ENCODE data around the gene GULP1. TPM values are rescaled to one million over a fixed set of nuclear protein-coding genes. Genes with fewer than 3 reads are reported as not detected.

GULP1 gene
- total RNA-seq, 1 donor from 2014 or later: 22.8 TPM

DNA sequence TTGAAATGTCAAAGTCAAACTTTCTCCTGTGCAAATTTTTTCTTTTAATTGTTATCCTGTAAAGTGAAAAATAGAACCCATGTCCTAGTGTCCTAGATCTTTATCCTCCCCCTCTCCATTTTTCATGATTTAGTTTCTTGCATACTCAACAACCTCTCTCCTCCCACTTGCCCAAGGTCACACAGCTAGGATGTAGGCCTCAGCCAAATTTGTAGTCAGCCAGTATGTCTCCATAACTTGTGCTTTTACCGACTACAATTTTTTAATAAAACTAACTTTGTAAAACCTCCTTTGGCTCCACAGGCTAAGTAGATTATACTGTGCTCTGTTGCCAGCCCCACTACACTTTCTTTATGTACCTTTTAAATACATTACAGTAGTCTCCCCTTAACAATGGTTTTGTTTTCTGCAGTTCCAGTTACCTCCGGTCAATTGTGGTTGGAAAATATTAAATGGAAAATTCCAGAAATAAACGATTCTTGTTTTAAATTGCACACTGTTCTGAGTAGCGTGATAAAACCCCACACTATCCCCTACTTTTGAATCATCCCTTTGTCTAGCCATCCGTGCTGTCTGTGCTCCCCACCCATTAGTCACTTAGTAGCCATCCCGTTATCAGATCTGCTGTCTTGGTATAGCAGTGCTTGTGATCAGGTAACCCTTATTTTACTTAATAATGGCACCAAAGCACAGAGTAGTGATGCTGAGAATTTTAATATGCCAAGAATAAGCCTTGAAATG is 22.8 kb downstream of the GULP1 start:
- H3K27ac Mint-ChIP-seq (ENCODE audit: unreplicated experiment): peak overlapping the region; percentile 5
- peaks cover 4% of the 10 kb centered on the region for H3K4me1 Mint-ChIP-seq (ENCODE audit: unreplicated experiment)

DNA sequence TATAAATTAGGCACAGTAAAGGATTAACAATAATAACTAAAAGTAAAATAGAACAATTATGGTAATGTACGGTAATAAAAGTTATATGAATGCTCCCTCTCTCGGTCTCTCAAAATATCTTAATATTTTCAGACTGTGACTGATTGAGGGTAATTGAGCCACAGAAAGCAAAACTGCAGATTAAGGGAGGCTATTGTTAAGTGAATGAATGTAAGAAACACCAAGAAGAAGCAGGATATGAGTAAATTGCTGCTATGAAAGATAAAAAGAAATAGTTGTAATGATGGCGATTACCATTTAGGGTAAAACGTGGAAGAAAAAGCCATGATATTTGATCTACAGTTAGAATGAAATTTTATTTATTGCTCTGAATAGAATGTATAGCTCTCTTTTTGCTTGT is 24.1 kb downstream of the GULP1 start:
- Mint-ChIP-seq H3K9me3 (ENCODE audit: unreplicated experiment) (no peaks in the 10 kb centered on the region), H3K36me3 (ENCODE audit: low read depth, unreplicated experiment) (no peaks in the 10 kb centered on the region), H3K27ac (ENCODE audit: unreplicated experiment) (no peak overlapping the region), H3K27me3 (ENCODE audit: unreplicated experiment) (peaks cover 4% of the 10 kb centered on the region), H3K4me1 (ENCODE audit: unreplicated experiment) (peaks cover 12% of the 10 kb centered on the region), H3K4me3 (ENCODE audit: unreplicated experiment) (no peak overlapping the region)
- no peak for DNase-seq (ENCODE audit: low spot score)
- TF ChIP-seq, protein P1, sequence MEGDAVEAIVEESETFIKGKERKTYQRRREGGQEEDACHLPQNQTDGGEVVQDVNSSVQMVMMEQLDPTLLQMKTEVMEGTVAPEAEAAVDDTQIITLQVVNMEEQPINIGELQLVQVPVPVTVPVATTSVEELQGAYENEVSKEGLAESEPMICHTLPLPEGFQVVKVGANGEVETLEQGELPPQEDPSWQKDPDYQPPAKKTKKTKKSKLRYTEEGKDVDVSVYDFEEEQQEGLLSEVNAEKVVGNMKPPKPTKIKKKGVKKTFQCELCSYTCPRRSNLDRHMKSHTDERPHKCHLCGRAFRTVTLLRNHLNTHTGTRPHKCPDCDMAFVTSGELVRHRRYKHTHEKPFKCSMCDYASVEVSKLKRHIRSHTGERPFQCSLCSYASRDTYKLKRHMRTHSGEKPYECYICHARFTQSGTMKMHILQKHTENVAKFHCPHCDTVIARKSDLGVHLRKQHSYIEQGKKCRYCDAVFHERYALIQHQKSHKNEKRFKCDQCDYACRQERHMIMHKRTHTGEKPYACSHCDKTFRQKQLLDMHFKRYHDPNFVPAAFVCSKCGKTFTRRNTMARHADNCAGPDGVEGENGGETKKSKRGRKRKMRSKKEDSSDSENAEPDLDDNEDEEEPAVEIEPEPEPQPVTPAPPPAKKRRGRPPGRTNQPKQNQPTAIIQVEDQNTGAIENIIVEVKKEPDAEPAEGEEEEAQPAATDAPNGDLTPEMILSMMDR (IDR thresholded peaks at IDR 0.05; ENCODE audit: unreplicated experiment): no peak

More for the DNA sequence above, 22.8 kb downstream of the GULP1 start:
- TF ChIP-seq, protein P1 (IDR thresholded peaks at IDR 0.05; ENCODE audit: unreplicated experiment): no peak
- Mint-ChIP-seq H3K36me3 (ENCODE audit: low read depth, unreplicated experiment) (no peaks in the 10 kb centered on the region), H3K4me3 (ENCODE audit: unreplicated experiment) (no peak overlapping the region), H3K27me3 (ENCODE audit: unreplicated experiment) (peaks cover 4% of the 10 kb centered on the region), H3K9me3 (ENCODE audit: unreplicated experiment) (no peaks in the 10 kb centered on the region)
- DNase-seq (ENCODE audit: low spot score): no peak

DNA sequence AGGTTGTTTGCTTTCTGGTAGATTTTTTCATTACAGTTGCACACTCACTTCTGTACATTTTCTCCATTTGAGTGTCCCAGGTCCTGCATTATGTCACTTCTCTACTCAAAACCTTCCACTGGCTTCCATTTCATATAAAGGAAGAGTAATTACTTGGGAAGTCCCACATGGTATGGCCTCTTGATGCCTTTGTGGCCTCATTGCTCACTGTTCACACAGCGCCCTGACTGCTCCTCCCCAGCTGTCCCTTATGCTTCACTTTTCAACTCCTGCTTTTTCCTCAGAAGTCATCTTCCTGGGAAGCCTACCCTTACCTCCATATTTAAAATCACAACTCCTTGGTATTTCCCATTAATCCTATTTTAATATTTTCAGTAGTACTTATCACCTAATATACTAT is 24.7 kb downstream of the GULP1 start:
- H3K27me3 Mint-ChIP-seq (ENCODE audit: unreplicated experiment): peaks cover 4% of the 10 kb centered on the region
- H3K36me3 Mint-ChIP-seq (ENCODE audit: low read depth, unreplicated experiment): no peaks in the 10 kb centered on the region
- no peaks in the 10 kb centered on the region for H3K9me3 Mint-ChIP-seq (ENCODE audit: unreplicated experiment)
- TF ChIP-seq, protein P1 (IDR thresholded peaks at IDR 0.05; ENCODE audit: unreplicated experiment): no peak
- H3K27ac Mint-ChIP-seq (ENCODE audit: unreplicated experiment): no peak overlapping the region
- H3K4me1 Mint-ChIP-seq (ENCODE audit: unreplicated experiment): peaks cover 16% of the 10 kb centered on the region
- H3K4me3 Mint-ChIP-seq (ENCODE audit: unreplicated experiment): no peak overlapping the region
- no peak for DNase-seq (ENCODE audit: low spot score)

DNA sequence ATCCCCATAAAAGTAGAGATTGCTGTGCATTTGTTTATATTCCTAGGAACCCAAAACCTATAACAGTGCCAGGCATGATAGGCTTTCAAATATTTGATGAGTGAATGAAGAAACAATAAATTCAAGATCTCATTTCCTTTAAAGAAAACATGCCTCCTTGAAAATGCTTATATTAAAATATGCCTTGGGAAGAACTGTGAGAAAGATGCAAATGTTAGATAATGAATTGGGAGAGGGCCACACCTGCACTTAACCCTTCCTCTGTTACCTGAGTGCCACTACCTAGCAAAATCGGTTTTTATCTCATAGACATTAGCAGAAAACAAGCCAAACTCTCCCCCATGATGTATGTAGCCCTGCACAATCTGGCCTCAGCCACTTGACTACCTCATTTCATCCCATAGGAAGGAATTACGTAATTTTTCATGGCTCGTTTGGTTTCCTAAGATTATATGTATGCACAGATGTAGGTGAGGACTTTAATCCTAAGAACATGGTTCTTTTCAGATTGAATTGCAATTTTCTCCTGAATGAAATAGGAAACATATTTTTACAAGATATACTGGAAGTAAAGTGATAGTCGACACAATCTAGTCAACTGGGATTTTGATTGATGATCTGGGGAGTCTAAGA is 25.2 kb downstream of the GULP1 start:
- H3K4me1 Mint-ChIP-seq (ENCODE audit: unreplicated experiment): peaks cover 16% of the 10 kb centered on the region
- peaks cover 4% of the 10 kb centered on the region for H3K27me3 Mint-ChIP-seq (ENCODE audit: unreplicated experiment)
- H3K36me3 Mint-ChIP-seq (ENCODE audit: low read depth, unreplicated experiment): no peaks in the 10 kb centered on the region
- TF ChIP-seq, protein P1 (IDR thresholded peaks at IDR 0.05; ENCODE audit: unreplicated experiment): no peak
- H3K27ac Mint-ChIP-seq (ENCODE audit: unreplicated experiment): peak overlapping the region; percentile 5
- no peaks in the 10 kb centered on the region for H3K9me3 Mint-ChIP-seq (ENCODE audit: unreplicated experiment)
- H3K4me3 Mint-ChIP-seq (ENCODE audit: unreplicated experiment): no peak overlapping the region
- DNase-seq (ENCODE audit: low spot score): no peak

DNA sequence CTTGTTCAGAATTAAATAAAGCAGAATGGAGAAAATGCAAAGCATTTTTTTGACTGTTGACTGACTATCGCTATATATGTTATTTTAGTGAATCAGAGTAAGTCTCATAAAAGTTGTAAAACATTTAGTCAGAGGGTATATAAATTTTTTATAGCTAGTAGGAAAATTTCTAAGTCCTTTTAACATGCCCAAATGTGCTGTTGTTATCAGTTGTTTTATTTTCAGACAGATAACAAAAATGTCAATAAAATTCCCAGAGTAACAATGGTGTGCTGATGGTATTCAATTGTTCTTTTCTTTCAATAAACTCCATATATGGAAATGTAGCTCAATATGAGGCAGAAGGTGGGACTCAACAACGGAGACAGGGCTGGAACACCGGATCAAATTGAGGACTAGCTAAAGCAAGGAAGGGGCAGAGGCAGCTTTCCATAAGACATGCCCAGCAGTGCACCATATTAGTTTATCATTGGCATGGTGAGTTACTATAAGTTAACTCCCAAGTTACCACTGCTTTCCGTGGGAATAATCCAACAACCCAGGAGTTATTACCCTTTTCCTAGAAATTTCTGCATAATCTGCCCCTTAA is 26.6 kb downstream of the GULP1 start:
- no peak overlapping the region for H3K4me3 Mint-ChIP-seq (ENCODE audit: unreplicated experiment)
- H3K9me3 Mint-ChIP-seq (ENCODE audit: unreplicated experiment): no peaks in the 10 kb centered on the region
- no peaks in the 10 kb centered on the region for H3K36me3 Mint-ChIP-seq (ENCODE audit: low read depth, unreplicated experiment)
- peaks cover 23% of the 10 kb centered on the region for H3K4me1 Mint-ChIP-seq (ENCODE audit: unreplicated experiment)
- DNase-seq (ENCODE audit: low spot score): no peak
- peaks cover 4% of the 10 kb centered on the region for H3K27me3 Mint-ChIP-seq (ENCODE audit: unreplicated experiment)
- TF ChIP-seq, protein P1 (IDR thresholded peaks at IDR 0.05; ENCODE audit: unreplicated experiment): no peak
- no peak overlapping the region for H3K27ac Mint-ChIP-seq (ENCODE audit: unreplicated experiment)
